Activated T-helper 17 cell treated with anti-CD3 and anti-CD28 coated beads, Interleukin-2, amount 50 U/mL, for 72 hours (primary cell): Measurements from ENCODE around the gene NKX1-2. TPM values are rescaled to one million over a fixed set of nuclear protein-coding genes. Genes with fewer than 3 reads are reported as not detected.
A peak's percentile ranks its signal among the peaks of the same experiment; 100 is the strongest.

ENCODE experiments used
- ATAC-seq: fragments of 150-1000 bp; cut with Tn5 transposase; replicated peaks from 2 replicates; pipeline ENCODE4 v1.10.0; 2021; ENCODE audit warnings: mild to moderate bottlenecking, moderate library complexity
- H3K27ac Mint-ChIP-seq: one replicate; pipeline ENCODE4 v1.8.0; 2022; ENCODE audit warnings: mixed read lengths
- H3K27me3 Mint-ChIP-seq: one replicate; pipeline ENCODE4 v1.8.0; 2022; ENCODE audit warnings: mixed read lengths
- H3K36me3 Mint-ChIP-seq: one replicate; pipeline ENCODE4 v1.8.0; 2022; ENCODE audit warnings: low read depth, mild to moderate bottlenecking, mixed read lengths
- H3K4me1 Mint-ChIP-seq: one replicate; pipeline ENCODE4 v1.8.0; 2022; ENCODE audit warnings: mixed read lengths
- H3K4me3 Mint-ChIP-seq: one replicate; pipeline ENCODE4 v1.8.0; 2022; ENCODE audit warnings: mild to moderate bottlenecking, mixed read lengths
- H3K9me3 Mint-ChIP-seq: one replicate; pipeline ENCODE4 v1.8.0; 2022; ENCODE audit warnings: mixed read lengths
- total RNA-seq, 2 donors: library from RNA; stranded (reverse); gene quantifications; one replicate each; pipeline ENCODE4 v1.2.3, GENCODE V29; 2022

Gene NKX1-2
- total RNA-seq: not detected

DNA sequence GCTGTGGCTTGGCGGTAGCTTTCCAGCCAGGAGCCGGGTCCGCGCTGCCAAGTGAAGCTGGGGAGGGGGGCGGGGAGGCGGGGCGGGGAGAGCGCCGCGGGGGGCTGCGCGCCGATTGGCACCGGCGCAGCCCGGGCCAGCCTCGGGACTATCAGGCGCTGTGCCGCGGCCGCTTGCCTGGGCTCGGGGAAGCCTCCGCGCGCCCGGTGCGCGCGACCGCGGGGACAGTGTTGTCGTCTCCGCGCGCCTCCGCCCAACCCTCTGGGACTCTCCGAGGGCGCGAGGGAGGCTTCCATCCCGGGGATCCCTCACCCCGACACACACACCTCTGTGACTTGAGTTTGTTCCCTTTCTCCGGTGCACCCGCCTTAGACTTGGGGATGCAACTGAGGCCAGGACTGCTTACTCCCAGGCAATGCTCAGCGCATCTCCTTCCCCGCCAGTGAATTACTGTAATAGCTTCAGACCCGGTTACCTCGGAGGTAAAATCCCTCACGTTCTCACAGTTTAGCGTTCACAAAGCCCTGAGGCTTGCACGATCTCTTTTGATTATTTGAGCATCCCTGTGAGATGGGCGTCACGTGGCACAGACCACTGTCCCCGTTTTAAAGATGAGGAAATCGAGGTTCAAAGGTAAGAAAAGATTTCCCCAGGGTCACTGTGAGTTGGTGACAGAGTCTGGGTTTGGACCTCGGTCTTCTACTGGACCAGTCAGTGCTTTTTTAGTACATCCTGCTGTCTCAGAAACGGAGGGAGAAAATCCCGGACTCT lies at the start of gene NKX1-2:
Gene NKX1-2 (minus strand): TSS at position 24 of the 771 bp plus-strand sequence. CDS start 92 bp downstream, outside the sequence.
- ATAC-seq: no peak

DNA sequence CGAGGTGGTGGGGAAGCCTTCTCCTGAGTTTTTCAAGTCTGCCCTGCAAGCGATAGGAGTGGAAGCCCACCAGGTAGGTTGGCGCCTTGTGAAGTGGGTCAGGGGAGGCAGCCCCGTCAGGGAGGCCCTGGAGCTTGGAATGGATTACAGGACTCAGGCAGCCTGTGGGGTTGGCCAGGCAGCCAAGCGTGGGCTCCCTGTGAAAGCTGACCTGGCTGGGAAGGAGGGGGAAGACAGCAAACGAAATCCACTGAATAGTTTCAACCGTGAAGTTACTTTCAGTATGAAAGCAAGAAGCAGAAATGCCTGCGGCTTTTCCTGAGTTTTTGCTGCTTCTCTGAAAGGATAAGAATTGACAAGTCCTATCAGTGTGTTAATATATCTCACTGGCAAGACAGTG lies 48.2 kb upstream of the NKX1-2 start:
- Mint-ChIP-seq H3K27me3 (no peaks in the 10 kb centered on the region), H3K4me3 (no peak overlapping the region), H3K4me1 (peaks cover 10% of the 10 kb centered on the region), H3K27ac (no peak overlapping the region), H3K36me3 (peaks cover 24% of the 10 kb centered on the region), H3K9me3 (no peaks in the 10 kb centered on the region)
- no peak for ATAC-seq

More for the DNA sequence above, at the start of gene NKX1-2:
- no peaks in the 10 kb centered on the region for H3K9me3 Mint-ChIP-seq
- no peak within 1 kb of the TSS for H3K27ac Mint-ChIP-seq
- no peaks in the 10 kb centered on the region for H3K36me3 Mint-ChIP-seq
- H3K4me3 Mint-ChIP-seq: peak within 1 kb of the TSS; percentile 62
- H3K4me1 Mint-ChIP-seq: peaks cover 4% of the 10 kb centered on the region
- peaks cover 64% of the 10 kb centered on the region for H3K27me3 Mint-ChIP-seq

DNA sequence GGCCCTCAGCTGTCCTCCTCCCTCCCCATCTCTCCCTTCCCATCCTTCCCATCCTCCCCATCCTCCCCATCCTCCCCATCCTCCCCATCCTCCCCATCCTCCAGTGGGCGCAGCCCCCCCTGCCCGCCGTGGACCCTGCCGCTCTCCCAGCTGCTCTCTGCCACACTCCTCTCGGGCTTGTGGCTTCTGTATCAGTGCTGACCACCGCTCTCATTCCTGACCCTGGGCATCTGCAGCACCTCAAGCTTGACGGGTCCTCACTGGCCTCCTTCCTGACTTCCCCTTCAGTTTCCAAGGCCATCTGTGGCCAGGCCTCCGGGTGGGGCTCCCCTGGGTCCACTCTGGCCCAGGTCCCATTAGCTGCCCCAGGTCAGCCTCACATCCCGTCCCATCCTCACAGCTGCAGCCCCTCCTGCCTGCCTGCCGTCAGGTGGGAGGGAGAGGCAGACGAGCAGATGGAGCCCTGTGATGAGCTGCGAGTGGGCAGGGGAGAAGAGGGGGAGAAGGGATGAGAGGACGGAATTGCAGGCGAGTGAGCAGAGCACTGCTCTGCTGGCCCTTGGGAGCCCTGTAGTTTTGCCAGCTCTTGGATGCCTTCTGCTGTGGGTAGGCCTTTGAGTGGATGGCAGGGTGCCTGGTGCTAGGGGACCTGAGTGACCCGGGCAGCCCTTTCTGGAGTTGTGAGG lies 47.5 kb upstream of the NKX1-2 start:
- H3K4me3 Mint-ChIP-seq: no peak overlapping the region
- no peak for ATAC-seq
- H3K27me3 Mint-ChIP-seq: no peaks in the 10 kb centered on the region
- no peak overlapping the region for H3K27ac Mint-ChIP-seq
- peaks cover 24% of the 10 kb centered on the region for H3K36me3 Mint-ChIP-seq
- no peaks in the 10 kb centered on the region for H3K9me3 Mint-ChIP-seq
- peaks cover 10% of the 10 kb centered on the region for H3K4me1 Mint-ChIP-seq

DNA sequence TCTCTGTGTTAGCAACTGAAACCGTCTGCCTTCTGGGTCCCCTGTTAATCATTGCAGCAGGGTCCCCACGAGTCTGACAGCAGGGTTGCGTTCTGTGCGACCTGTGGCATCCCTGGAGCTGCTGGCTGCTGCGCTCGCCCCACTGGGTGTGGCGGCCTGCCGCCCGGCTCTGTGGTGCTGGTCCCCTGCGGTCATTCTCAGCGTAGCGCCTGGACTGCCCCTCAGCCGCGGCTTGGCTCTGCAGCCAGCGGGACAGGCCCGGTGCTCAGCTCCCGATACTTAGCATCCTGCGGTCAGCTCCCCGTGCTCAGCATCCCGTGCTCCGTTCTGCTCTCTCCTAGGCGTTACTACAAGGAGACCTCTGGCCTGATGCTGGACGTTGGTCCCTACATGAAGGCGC lies 46.8 kb upstream of the NKX1-2 start:
- no peak overlapping the region for H3K4me3 Mint-ChIP-seq
- H3K36me3 Mint-ChIP-seq: peaks cover 16% of the 10 kb centered on the region
- H3K27me3 Mint-ChIP-seq: no peaks in the 10 kb centered on the region
- no peaks in the 10 kb centered on the region for H3K9me3 Mint-ChIP-seq
- H3K4me1 Mint-ChIP-seq: peaks cover 10% of the 10 kb centered on the region
- ATAC-seq: no peak
- no peak overlapping the region for H3K27ac Mint-ChIP-seq

DNA sequence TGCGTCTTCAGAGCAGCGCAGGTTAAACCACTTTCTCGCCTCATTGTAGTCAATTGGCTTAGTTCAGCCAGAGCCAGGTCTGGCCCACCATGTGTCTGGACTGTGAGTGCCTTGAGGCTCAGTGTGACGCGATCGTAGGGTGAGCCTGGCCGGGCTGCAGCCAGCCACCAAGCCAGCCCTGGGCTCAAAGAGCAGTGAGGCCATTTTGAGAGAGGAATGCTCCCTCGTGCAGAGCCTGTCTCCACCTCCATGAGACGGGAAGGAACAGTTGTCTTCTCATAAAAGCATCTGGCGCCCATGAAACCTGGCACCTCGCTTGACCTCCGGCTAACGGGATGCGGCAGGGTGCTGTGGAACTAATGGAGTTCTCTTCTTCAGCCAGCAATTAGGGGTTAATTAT lies 46.3 kb upstream of the NKX1-2 start:
- Mint-ChIP-seq H3K4me1 (peaks cover 9% of the 10 kb centered on the region), H3K9me3 (no peaks in the 10 kb centered on the region), H3K27ac (no peak overlapping the region), H3K36me3 (peaks cover 14% of the 10 kb centered on the region), H3K4me3 (no peak overlapping the region), H3K27me3 (no peaks in the 10 kb centered on the region)
- no peak for ATAC-seq

DNA sequence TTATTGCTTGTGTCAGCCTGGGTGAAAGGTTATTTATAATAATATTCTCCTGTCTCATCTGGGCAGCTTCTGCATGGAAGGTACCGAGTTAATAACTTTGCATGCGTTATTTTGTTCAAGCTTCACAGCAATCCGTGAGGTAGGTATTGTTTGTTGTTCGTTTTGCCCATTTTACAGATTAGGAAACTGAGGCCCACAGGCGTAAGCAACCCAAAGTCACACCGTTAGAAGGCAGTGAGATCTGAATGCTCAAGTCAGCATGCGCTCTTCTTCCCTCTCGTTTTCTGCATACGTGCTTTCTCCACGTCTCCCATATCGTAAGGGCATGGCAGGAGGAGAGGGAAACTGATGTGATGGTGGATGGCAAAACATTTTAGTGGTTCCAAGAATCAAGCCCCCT lies 45.9 kb upstream of the NKX1-2 start:
- Mint-ChIP-seq H3K27ac (no peak overlapping the region), H3K36me3 (peaks cover 10% of the 10 kb centered on the region), H3K4me1 (peaks cover 5% of the 10 kb centered on the region), H3K27me3 (no peaks in the 10 kb centered on the region), H3K9me3 (no peaks in the 10 kb centered on the region), H3K4me3 (no peak overlapping the region)
- ATAC-seq: no peak

DNA sequence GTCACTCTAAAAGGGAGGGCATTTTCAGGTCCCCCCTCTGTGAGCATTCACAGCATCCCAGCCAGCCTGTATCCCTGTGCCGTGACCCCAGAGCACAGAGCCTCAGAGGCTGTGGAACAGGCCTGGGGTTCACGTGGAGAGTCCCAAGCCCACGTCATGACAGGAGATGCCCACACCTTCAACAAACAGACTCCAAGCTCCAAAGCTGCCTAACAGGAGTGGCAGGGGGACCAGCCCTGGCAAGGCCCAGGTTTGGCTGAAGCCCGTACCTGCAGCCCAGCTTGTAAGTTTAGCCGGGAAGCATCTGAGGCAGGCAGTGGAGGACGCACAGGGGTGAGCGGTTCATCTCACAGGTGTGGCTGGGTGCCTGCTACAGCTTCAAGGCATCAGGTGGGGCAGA lies 45.3 kb upstream of the NKX1-2 start:
- Mint-ChIP-seq H3K9me3 (no peaks in the 10 kb centered on the region), H3K27me3 (no peaks in the 10 kb centered on the region), H3K27ac (no peak overlapping the region), H3K4me3 (no peak overlapping the region), H3K4me1 (peaks cover 3% of the 10 kb centered on the region), H3K36me3 (peaks cover 7% of the 10 kb centered on the region)
- ATAC-seq: no peak

DNA sequence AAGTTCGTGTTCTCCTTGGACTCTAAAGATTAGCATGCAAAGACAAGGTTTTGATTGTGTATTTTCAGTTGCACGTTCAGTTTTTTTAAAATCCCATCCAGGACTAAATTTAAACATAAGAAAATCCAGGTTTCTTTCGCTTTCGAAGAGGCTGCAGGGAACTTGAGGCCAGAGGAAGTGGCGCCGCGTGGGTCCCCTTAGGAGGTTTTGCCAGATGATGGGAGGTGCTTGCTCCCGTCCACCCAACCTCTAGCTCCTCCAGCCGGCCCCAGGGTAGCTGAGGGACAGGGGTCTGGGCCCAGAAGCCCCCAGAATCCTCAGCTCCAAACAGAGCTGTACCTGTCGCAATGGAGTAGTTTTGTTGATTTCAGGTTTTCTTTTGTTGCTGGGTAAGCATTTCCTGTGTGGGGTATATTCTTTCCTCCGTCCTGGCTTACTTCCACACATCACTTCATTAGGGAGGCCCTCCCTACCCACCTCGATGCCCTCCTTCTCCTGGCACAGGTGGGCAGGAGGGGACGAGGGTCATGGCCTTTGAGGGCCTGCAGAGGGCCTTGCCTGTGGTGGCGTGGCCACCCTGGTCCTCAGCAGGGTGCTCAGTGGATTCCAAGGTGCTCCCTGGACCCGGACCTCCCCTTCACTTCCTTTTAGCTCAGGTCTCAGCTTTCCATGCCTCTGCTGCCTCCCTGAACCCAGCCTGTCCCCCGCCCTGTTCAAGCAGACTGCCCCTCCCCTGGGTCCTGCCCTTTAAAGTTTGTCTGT lies 44.4 kb upstream of the NKX1-2 start:
- H3K4me1 Mint-ChIP-seq: peaks cover 3% of the 10 kb centered on the region
- peak; percentile 28 for ATAC-seq
- H3K4me3 Mint-ChIP-seq: peak overlapping the region; percentile 22
- no peaks in the 10 kb centered on the region for H3K27me3 Mint-ChIP-seq
- peaks cover 6% of the 10 kb centered on the region for H3K36me3 Mint-ChIP-seq
- no peaks in the 10 kb centered on the region for H3K9me3 Mint-ChIP-seq
- peak overlapping the region; percentile 15 for H3K27ac Mint-ChIP-seq

DNA sequence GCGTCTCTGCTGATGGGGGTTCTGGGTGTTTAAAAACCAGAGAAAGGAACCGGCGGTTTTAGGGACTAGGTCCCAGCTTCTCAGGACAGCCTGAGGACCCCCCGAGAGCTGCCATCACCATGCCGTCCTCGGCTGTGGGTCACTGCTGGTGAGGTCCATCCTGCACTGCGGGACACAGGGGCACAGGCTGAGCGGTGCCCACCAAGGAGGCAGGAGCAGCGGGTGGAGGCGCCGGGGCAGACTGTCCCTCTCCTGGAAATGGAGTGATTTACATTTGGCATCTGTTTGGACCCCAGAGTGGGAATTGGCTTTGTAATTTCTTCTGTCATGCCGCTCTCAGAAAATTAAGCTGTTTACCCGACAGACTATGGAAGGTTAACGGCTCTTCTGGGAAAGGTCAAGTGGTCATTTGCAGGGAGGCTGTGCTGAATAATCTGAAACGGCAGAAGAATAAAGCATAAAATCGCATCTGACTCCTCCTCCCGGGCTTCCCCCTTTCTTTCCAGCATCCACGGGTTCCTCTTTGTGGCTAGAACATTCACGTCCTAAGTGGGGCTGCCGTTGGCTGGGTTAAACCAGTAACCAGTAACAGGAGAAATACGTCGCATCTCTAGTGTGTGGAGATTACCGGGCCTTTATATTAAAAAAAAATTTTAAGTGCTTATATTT lies 43.5 kb upstream of the NKX1-2 start:
- Mint-ChIP-seq H3K27me3 (no peaks in the 10 kb centered on the region), H3K4me1 (peaks cover 3% of the 10 kb centered on the region), H3K27ac (peak overlapping the region; percentile 15), H3K9me3 (no peaks in the 10 kb centered on the region), H3K4me3 (peak overlapping the region; percentile 22), H3K36me3 (peaks cover 11% of the 10 kb centered on the region)
- ATAC-seq: no peak

DNA sequence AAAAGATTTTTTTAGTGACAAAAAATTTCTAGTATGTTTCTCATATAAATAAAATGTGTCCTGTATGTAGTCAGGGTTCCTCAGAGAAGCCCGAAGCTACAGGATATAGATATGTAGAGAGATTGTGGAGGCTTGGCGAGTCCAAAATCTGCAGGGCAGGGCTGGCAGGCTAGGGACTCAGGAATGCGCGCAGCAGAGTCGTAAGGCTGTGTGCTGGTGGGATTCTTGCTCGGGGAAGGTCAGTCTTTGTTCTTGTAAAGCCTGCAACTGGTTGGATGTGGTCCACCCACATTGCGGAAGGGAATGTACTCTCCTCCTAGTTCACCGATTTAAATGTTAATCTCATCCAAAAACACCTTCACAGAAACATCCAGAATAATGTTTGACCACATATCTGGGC lies 42.4 kb upstream of the NKX1-2 start:
- ATAC-seq: no peak
- no peaks in the 10 kb centered on the region for H3K9me3 Mint-ChIP-seq
- peaks cover 11% of the 10 kb centered on the region for H3K36me3 Mint-ChIP-seq
- H3K27ac Mint-ChIP-seq: no peak overlapping the region
- peaks cover 3% of the 10 kb centered on the region for H3K4me1 Mint-ChIP-seq
- no peaks in the 10 kb centered on the region for H3K27me3 Mint-ChIP-seq
- no peak overlapping the region for H3K4me3 Mint-ChIP-seq

DNA sequence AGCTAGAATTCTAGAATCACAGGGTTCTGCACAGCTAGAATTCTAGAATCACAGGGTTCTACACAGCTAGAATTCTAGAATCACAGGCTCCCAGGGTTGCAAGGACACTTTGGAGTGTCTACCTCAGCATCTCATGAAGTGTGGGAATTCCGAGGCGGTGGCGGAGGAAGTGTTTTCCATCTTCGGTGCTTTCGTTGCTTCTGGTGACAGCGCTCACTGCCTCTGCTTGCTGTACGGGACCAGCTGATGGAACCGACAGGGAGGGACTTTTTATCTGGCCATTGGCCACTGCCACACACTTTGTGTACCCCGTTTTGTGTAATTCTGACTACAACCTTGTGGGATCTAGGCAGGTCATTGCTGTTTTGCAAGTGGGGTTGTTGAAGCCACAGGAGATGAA lies 41.3 kb upstream of the NKX1-2 start:
- no peaks in the 10 kb centered on the region for H3K9me3 Mint-ChIP-seq
- H3K27me3 Mint-ChIP-seq: no peaks in the 10 kb centered on the region
- no peak for ATAC-seq
- peaks cover 3% of the 10 kb centered on the region for H3K4me1 Mint-ChIP-seq
- H3K27ac Mint-ChIP-seq: no peak overlapping the region
- peaks cover 11% of the 10 kb centered on the region for H3K36me3 Mint-ChIP-seq
- H3K4me3 Mint-ChIP-seq: no peak overlapping the region

DNA sequence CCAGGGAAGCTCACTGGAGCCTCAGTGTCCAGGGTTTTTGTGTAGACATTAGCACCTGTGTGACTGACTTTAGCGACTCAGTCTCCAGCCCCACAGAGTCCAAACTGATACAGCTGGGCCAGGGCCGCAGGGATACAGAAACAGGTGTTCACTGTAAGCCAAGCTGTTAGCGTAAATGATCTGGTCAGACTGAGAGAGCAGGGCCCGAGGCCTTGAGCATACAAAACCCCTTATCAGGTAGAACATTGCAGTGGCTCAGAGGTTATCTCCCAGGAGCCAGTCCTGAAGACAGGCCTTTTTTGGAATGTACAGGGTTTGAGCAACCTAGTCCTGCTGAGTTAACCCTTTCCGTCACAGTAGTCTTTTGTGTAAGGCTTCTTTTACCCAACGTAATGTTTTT lies 36.8 kb upstream of the NKX1-2 start:
- Mint-ChIP-seq H3K36me3 (peaks cover 17% of the 10 kb centered on the region), H3K27ac (no peak overlapping the region), H3K9me3 (no peaks in the 10 kb centered on the region), H3K4me1 (peaks cover 4% of the 10 kb centered on the region), H3K27me3 (no peaks in the 10 kb centered on the region), H3K4me3 (no peak overlapping the region)
- ATAC-seq: no peak

DNA sequence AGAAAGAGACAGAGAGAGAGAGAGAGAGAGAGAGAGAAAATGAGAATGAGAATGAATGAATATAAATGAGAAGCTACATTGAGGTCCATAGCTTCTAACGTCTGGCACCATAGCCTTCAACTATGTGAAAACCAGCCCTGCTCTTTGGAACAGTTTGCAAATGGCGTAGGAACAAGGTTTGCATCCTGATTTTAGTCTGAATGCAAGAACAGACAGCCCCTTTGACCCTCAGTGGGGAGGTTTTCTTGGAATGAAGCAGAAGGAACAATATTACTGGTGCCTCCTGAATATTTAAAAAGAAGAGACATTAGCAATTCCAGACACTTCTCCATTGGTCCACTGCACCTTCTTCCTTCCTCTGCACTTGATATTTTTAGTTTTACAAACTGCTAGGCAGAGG lies 34.8 kb upstream of the NKX1-2 start:
- peaks cover 12% of the 10 kb centered on the region for H3K36me3 Mint-ChIP-seq
- no peak for ATAC-seq
- no peak overlapping the region for H3K27ac Mint-ChIP-seq
- peaks cover 4% of the 10 kb centered on the region for H3K4me1 Mint-ChIP-seq
- H3K27me3 Mint-ChIP-seq: no peaks in the 10 kb centered on the region
- H3K9me3 Mint-ChIP-seq: no peaks in the 10 kb centered on the region
- H3K4me3 Mint-ChIP-seq: no peak overlapping the region

DNA sequence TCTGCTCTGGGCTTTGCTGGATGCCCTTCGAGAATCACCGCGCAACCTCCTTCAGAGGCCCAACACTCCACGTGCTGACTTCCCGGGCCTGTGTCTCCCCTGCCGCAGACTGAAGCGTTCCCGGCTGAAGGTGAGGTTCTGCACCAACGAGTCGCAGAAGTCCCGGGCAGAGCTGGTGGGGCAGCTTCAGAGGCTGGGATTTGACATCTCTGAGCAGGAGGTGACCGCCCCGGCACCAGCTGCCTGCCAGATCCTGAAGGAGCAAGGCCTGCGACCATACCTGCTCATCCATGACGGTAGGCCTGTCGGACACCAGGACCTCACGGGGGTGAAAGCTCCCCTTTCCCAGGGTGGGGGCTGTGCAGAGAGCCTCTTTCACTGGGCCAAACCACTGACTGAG lies 34.2 kb upstream of the NKX1-2 start:
- H3K36me3 Mint-ChIP-seq: peaks cover 9% of the 10 kb centered on the region
- no peaks in the 10 kb centered on the region for H3K27me3 Mint-ChIP-seq
- H3K4me3 Mint-ChIP-seq: no peak overlapping the region
- ATAC-seq: no peak
- H3K9me3 Mint-ChIP-seq: no peaks in the 10 kb centered on the region
- H3K4me1 Mint-ChIP-seq: peaks cover 4% of the 10 kb centered on the region
- H3K27ac Mint-ChIP-seq: no peak overlapping the region
